HEK293 (cell line): Measurements from ENCODE around the gene AKR1A1.
A peak's percentile ranks its signal among the peaks of the same experiment; 100 is the strongest.

Experiments used
- AEBP2 ChIP-seq: fragments of 450-650 bp; formaldehyde crosslinking; IDR thresholded peaks from 2 replicates; pipeline ENCODE4 v1.5.1; 2016; ENCODE audit warnings: missing biosample characterization, missing genetic modification characterization, borderline replicate concordance
- CTCF ChIP-seq: fragments of 450-650 bp; formaldehyde crosslinking; IDR thresholded peaks from 2 replicates; pipeline ENCODE4 v1.5.1; 2016; ENCODE audit warnings: missing biosample characterization, missing genetic modification characterization
- EGR2 ChIP-seq: fragments of 450-650 bp; formaldehyde crosslinking; IDR thresholded peaks from 2 replicates; pipeline ENCODE4 v1.5.1; 2016; ENCODE audit warnings: low read depth, missing biosample characterization, missing genetic modification characterization
- FEZF1 ChIP-seq: fragments of 450-650 bp; formaldehyde crosslinking; IDR thresholded peaks from 2 replicates; pipeline ENCODE4 v1.5.1; 2016; ENCODE audit warnings: missing biosample characterization, missing genetic modification characterization
- GLIS1 ChIP-seq: fragments of 450-650 bp; formaldehyde crosslinking; IDR thresholded peaks from 2 replicates; pipeline ENCODE4 v1.5.1; 2016; ENCODE audit warnings: missing biosample characterization, missing genetic modification characterization
- GLIS2 ChIP-seq: fragments of 450-650 bp; formaldehyde crosslinking; IDR thresholded peaks from 2 replicates; pipeline ENCODE4 v1.5.1; 2016; ENCODE audit warnings: missing biosample characterization, missing genetic modification characterization
- KLF8 ChIP-seq: fragments of 450-650 bp; formaldehyde crosslinking; IDR thresholded peaks from 2 replicates; pipeline ENCODE4 v1.5.1; 2016; ENCODE audit warnings: missing biosample characterization, missing genetic modification characterization
- MYNN ChIP-seq: fragments of 450-650 bp; formaldehyde crosslinking; IDR thresholded peaks from 2 replicates; pipeline ENCODE4 v1.5.1; 2016; ENCODE audit warnings: missing biosample characterization, missing genetic modification characterization, borderline replicate concordance
- SCRT2 ChIP-seq: fragments of 450-650 bp; formaldehyde crosslinking; IDR thresholded peaks from 2 replicates; pipeline ENCODE4 v1.5.1; 2016; ENCODE audit warnings: missing biosample characterization, missing genetic modification characterization
- SP7 ChIP-seq: fragments of 450-650 bp; formaldehyde crosslinking; IDR thresholded peaks from 2 replicates; pipeline ENCODE4 v1.5.1; 2016; ENCODE audit warnings: missing biosample characterization, missing genetic modification characterization
- TSHZ1 ChIP-seq: fragments of 450-650 bp; formaldehyde crosslinking; IDR thresholded peaks from 2 replicates; pipeline ENCODE4 v1.5.1; 2016; ENCODE audit warnings: missing biosample characterization, missing genetic modification characterization, borderline replicate concordance
- ZBTB48 ChIP-seq: fragments of 450-650 bp; formaldehyde crosslinking; IDR thresholded peaks from 2 replicates; pipeline ENCODE4 v1.5.1; 2016; ENCODE audit warnings: missing biosample characterization, missing genetic modification characterization
- ZEB2 ChIP-seq: fragments of 450-650 bp; formaldehyde crosslinking; IDR thresholded peaks from 2 replicates; pipeline ENCODE4 v1.5.1; 2016; ENCODE audit warnings: missing biosample characterization, missing genetic modification characterization
- ZFP69B ChIP-seq: fragments of 450-650 bp; formaldehyde crosslinking; IDR thresholded peaks from 2 replicates; pipeline ENCODE4 v1.5.1; 2016; ENCODE audit warnings: missing biosample characterization, missing genetic modification characterization
- ZNF174 ChIP-seq: fragments of 450-650 bp; formaldehyde crosslinking; IDR thresholded peaks from 2 replicates; pipeline ENCODE4 v1.5.0; 2017; ENCODE audit warnings: missing biosample characterization, mild to moderate bottlenecking, missing genetic modification characterization
- ZNF26 ChIP-seq: fragments of 450-650 bp; formaldehyde crosslinking; IDR thresholded peaks from 2 replicates; pipeline ENCODE4 v1.5.1; 2016; ENCODE audit warnings: missing biosample characterization, missing genetic modification characterization
- ZNF391 ChIP-seq: fragments of 450-650 bp; formaldehyde crosslinking; IDR thresholded peaks from 2 replicates; pipeline ENCODE4 v1.5.1; 2016; ENCODE audit warnings: low read depth, missing biosample characterization, missing genetic modification characterization, borderline replicate concordance
- ZNF398 ChIP-seq: fragments of 450-650 bp; formaldehyde crosslinking; IDR thresholded peaks from 2 replicates; pipeline ENCODE4 v1.5.1; 2017; ENCODE audit warnings: missing biosample characterization, missing genetic modification characterization
- ZNF433 ChIP-seq: fragments of 450-650 bp; formaldehyde crosslinking; IDR thresholded peaks from 2 replicates; pipeline ENCODE4 v1.5.1; 2016; ENCODE audit warnings: missing biosample characterization, missing genetic modification characterization, low read depth
- ZNF473 ChIP-seq: fragments of 450-650 bp; formaldehyde crosslinking; IDR thresholded peaks from 2 replicates; pipeline ENCODE4 v1.5.1; 2017; ENCODE audit warnings: missing biosample characterization, missing genetic modification characterization
- ZNF501 ChIP-seq: fragments of 450-650 bp; formaldehyde crosslinking; IDR thresholded peaks from 2 replicates; pipeline ENCODE4 v1.5.1; 2016; ENCODE audit warnings: missing biosample characterization, missing genetic modification characterization
- ZNF544 ChIP-seq: fragments of 450-650 bp; formaldehyde crosslinking; IDR thresholded peaks from 2 replicates; pipeline ENCODE4 v1.5.0; 2017; ENCODE audit warnings: missing biosample characterization, missing genetic modification characterization
- ZNF558 ChIP-seq: fragments of 450-650 bp; formaldehyde crosslinking; IDR thresholded peaks from 2 replicates; pipeline ENCODE4 v1.5.1; 2016; ENCODE audit warnings: missing biosample characterization, missing genetic modification characterization
- ZNF571 ChIP-seq: fragments of 450-650 bp; formaldehyde crosslinking; IDR thresholded peaks from 2 replicates; pipeline ENCODE4 v1.5.0; 2017; ENCODE audit warnings: missing biosample characterization, missing genetic modification characterization
- ZNF580 ChIP-seq: fragments of 450-650 bp; formaldehyde crosslinking; IDR thresholded peaks from 2 replicates; pipeline ENCODE4 v1.5.1; 2016; ENCODE audit warnings: missing biosample characterization, missing genetic modification characterization
- ZNF645 ChIP-seq: fragments of 450-650 bp; formaldehyde crosslinking; IDR thresholded peaks from 2 replicates; pipeline ENCODE4; 2016; ENCODE audit warnings: missing biosample characterization, missing genetic modification characterization
- ZNF701 ChIP-seq: fragments of 450-650 bp; formaldehyde crosslinking; IDR thresholded peaks from 2 replicates; pipeline ENCODE4 v1.5.1; 2016; ENCODE audit warnings: missing biosample characterization, missing genetic modification characterization
- ZNF747 ChIP-seq: fragments of 450-650 bp; formaldehyde crosslinking; IDR thresholded peaks from 2 replicates; pipeline ENCODE4 v1.5.1; 2016; ENCODE audit warnings: missing biosample characterization, missing genetic modification characterization

The AKR1A1 gene

GRCh38 chr1:45521413-45522323 lies 29.0 kb upstream of the AKR1A1 start, which contains the start of gene PRDX1 (continued):
- TF ChIP-seq ZNF701 (tag by site-specific recombination), result no peak
- no peak for TF ChIP-seq TSHZ1 (tag by site-specific recombination)
- TF ChIP-seq CTCF (tag by site-specific recombination), result peak; percentile 75
- no peak for TF ChIP-seq ZNF571 (tag by site-specific recombination)
- peak; percentile 63; the same call in 1 of the 2 replicates for TF ChIP-seq ZNF580 (tag by site-specific recombination)
- no peak for TF ChIP-seq ZNF26 (tag by site-specific recombination)
- TF ChIP-seq ZNF433 (tag by site-specific recombination), result no peak
- peak; percentile 99 for TF ChIP-seq SCRT2 (tag by site-specific recombination)
- peak; percentile 88 for TF ChIP-seq SP7 (tag by site-specific recombination)
- no peak for TF ChIP-seq MYNN (tag by site-specific recombination)
- no peak; the same call in 1 of the 2 replicates for TF ChIP-seq ZNF747 (tag by site-specific recombination)
- TF ChIP-seq KLF8, result peak; percentile 100
- TF ChIP-seq FEZF1 (tag by site-specific recombination), result no peak; the same call in 1 of the 2 replicates
- peak; percentile 99 for TF ChIP-seq ZNF391 (tag by site-specific recombination)
- TF ChIP-seq ZNF645 (tag by site-specific recombination), result no peak
- no peak; the same call in 1 of the 2 replicates for TF ChIP-seq ZNF558 (tag by site-specific recombination)
- no peak for TF ChIP-seq AEBP2 (tag by site-specific recombination)
- peak; percentile 92 for TF ChIP-seq ZEB2 (tag by site-specific recombination)
- TF ChIP-seq ZBTB48 (tag by site-specific recombination), result peak; percentile 77
- no peak for TF ChIP-seq ZNF174 (tag by site-specific recombination)
- TF ChIP-seq GLIS2, result peak; percentile 96
- no peak for TF ChIP-seq ZNF473
- TF ChIP-seq EGR2 (tag by site-specific recombination), result peak; percentile 92
- peak; percentile 94 for TF ChIP-seq ZNF501 (tag by site-specific recombination)
- TF ChIP-seq GLIS1, result peak; percentile 92
- TF ChIP-seq ZFP69B, result peak; percentile 82
- no peak for TF ChIP-seq ZNF544 (tag by site-specific recombination)
- TF ChIP-seq ZNF398 (tag by site-specific recombination), result peak; percentile 99
